ENCODE results near the gene SNAP91.
A peak's percentile ranks its signal among the peaks of the same experiment; 100 is the strongest.
"Not testable (repeated sequence)": the region's sequence is repeated elsewhere in the genome, so short reads cannot be mapped to it uniquely, and the experiment has no call there.

The SNAP91 gene

DNA sequence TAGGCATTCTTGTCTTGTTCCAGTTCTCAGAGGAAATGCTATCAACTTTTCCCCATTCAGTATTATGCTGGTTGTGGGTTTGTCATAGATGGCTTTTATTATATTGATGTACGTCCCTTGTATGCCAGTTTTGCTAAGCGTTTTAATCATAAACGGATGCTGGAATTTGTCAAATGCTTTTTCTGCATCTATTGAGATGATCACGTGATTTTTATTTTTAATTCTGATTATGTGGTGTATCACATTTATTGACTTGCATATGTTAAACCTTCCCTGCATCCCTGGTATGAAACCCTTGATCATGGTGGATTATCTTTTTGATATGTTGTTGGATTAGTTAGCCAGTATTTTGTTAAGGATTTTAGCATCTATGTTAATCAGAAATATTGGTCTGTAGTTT lies 79.0 kb downstream of the SNAP91 start:
- not testable (repeated sequence) for DNase-seq (ENCODE audit: low read depth, low spot score)

DNA sequence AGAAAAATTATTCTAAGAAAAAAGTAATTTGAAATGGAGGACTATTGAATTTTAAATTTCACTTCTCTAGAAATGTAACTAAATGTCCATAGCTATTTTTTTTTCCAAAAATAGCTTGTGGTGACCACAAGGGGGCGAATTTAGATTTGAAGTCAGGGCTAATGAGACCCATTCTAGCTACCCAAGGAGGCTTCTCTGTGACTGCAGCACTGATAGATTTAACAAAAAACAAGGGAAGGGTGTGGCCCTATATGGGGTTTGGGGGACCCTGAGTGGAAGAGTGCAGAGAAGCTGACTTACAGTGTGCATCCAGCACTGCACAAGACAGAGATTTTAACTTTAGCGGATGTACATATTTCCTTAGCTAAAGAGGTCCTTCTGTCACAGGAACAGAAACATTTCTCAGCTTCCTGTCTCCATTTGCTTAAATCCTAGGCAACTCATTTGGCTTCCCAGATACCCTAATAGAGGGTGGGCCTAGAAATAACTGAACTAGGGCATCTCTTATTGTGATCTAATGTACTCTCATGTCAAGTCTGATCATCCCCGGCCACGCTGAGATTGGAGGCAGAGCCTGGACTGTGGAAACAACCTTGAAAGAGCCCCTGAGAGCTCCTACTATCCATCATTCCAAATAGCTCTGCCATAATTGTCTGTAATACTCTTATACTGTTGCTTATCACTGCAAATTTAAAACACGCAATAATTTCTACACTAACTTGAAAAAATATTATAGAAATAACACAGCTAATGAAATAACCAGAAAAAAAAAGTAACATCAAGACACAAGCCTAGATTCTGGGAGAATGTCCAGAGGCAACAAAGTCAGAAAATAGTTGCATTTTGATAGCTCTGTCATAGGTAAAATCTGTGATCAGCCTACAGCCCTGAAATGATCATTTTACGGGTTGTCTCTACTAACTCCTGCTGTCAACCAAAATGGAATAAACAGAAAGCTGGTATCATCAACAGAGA lies 93.6 kb downstream of the SNAP91 start:
- no peak for DNase-seq (ENCODE audit: low read depth, low spot score)

DNA sequence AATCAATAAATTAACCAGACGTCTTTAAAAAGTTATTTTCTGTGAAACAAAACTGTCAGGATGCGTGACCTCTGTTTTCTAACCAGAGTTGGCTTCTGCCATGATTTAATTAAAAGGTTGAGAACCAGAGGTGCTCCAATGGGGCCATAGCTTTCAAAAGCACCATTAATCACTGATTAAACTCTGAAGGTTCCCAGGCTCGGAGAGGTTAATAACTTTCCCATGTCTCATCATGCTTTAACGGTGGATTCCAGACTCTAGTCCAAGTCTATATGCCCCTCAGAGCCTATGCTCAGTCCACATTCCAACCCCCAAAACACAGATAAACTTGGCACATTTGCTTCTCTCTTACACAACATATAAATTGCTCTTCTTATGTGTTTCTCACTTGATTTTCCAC lies 95.5 kb downstream of the SNAP91 start:
- no peak for DNase-seq (ENCODE audit: low read depth, low spot score)

DNA sequence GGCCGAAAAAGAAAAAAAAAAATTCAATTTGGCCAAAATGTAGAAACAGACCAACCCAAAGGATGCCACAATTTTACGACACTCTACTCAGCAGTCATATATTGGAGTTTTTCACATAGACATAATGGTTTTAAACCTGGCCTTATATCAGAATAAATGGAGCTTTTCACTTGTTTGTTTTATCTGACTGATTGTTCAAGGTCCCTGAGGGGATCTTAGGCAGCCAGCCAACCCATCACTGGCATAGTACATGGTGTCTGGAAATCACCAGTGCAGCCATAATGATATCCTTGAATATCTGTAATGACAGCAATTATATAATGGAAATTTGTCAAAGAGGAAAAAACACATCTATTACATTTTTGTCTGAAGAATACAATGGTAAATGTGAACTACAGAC lies 99.7 kb downstream of the SNAP91 start:
- no peak for DNase-seq (ENCODE audit: low read depth, low spot score)

DNA sequence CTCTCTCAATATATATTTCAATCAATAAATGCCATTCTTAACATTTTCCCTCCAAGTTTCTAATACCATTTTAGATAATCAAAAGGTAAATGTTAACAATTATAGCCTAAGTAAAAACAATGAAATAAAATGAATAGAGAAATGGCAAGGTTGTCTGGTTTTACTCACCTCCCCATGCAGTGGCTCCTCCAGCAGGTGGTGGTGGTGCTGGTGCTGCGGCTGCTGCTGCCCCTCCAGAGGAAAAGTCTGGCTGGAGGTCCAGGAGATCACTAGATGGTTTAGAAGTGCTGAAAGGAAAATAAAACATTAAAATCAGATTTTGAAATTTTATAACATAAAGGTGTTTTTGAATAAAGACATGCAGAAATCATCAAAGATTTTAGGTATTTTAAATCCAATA lies 103.4 kb downstream of the SNAP91 start:
- no peak for DNase-seq (ENCODE audit: low read depth, low spot score)

DNA sequence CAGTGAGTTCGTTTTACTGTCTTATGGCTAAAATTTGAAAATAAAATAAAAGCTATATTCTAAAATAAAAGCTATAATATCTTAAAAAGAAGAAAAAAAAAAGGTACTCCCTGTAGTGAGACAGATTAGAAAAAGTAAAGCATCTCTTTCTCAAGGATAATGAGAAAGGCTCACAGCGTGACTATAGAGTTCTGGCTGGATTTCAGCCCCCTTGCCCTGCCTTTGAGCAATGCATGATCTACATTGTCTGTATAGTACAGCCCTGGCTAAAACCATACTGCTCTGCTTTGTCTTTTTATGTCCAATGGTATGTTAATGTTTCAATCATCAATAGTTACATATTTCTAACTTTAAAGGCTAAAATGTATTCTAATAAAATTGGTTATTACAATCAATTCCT lies 105.3 kb downstream of the SNAP91 start:
- no peak for DNase-seq (ENCODE audit: low read depth, low spot score)

DNA sequence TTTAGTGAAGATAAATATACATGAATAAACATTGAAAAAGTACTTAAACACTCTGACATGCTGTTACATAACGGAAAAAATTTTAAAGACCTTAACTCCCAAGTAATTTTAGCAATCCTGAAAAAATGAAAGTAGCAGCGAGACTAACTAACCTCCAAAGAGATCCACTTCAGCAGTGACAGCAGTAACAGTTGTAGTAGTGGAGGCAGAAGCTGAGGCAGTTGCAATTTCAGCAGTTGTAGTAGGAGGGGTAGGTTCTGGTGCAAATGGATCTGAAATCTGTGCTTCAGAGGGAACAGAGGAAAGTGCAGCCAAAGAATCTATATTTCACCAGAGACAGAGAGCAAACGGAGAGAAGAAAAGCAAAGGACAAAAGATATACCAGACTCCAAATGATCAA lies 107.8 kb downstream of the SNAP91 start:
- no peak for DNase-seq (ENCODE audit: low read depth, low spot score)

DNA sequence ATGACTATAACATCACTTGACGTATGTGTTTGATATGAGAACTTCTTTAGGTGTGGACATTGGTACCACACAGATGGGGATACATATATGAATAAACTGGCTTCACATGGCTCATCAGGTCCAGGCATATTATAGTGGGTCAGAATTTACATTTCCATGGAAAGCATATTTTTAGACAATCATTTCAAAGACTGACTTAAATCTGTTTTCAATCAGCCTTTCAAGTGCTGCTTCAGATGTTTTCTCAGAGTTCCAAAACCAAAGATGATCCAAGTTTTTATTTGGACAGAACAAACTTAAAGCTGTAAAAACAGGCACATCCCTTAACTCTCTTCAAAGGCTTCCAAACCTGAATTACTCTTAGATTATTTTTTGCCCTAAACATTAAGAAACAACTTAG lies 108.4 kb downstream of the SNAP91 start:
- DNase-seq (ENCODE audit: low read depth, low spot score) = no peak

DNA sequence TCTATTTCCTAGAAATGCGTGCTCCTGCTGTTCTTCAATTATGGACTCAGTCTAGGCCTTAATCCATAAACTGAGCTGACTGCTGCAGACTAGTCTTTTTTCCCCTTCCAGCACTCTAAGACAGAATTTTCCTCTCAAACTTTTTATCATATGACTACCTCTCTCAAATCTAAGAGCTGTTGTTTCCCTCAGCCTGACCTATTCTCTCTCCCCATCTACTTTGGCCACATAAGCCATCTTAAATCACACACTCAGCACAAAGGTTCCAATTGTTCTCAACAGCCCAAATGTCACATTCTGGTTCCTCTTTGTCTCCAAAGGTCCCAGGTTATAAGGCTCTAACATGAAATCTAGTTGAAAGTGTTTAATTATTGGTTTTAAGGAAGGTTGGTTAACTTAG lies 111.4 kb downstream of the SNAP91 start:
- no peak for DNase-seq (ENCODE audit: low read depth, low spot score)

DNA sequence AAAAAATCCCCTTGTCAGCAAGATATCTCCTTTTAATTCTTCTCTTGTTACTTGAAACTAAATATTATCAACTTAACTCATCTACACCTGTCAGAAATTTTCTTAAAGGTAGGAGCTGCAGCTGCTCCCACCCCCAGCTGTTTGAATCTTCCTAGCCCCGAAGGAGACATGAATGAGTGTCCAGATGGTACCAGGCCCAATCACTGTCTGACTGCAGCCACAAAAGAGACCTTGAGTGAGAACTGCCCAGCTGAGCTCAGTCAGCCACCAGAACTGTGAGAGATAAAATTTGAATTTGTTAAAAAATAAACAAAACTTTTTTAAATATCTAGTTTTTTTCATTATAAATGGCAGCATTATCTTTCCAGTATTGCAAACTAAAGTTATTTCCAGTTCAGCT lies 111.8 kb downstream of the SNAP91 start:
- DNase-seq (ENCODE audit: low read depth, low spot score) = no peak

DNA sequence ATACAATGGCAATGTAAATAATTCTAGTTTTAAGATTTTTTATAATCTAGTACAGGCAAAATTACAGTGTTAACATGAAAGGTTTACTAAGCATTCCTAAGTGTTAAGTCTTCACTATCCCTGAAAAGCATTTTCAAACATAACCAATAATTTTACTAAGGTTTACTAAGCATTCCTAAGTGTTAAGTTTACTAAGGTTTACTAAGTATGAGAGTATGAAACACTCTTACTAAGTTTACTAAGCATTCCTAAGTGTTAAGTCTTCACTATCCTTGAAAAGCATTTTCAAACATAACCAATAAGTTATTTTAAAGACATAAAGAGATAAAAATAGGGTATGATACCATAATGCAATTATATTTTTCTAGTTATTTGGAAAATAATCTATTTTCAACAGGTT lies 114.0 kb downstream of the SNAP91 start:
- DNase-seq (ENCODE audit: low read depth, low spot score) = no peak

DNA sequence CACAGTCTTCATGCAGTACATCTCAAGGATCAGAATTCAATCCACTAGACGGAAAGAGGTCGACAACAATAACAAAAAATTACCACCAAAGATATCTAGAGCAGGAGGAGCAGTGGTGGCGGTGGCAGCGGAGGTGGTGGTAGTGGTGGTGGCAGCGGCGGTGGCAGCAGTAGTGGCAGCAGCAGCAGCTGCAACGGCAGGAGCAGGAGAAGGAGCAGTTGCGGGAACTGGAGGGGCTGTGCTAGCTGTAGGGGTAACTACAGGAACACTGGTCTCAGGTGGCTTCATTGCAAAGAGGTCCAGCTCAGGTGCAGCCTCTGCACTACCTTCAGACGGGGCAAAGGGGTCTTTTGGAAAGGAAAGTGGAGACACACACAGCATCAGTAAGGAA lies 115.5 kb downstream of the SNAP91 start:
- no peak for DNase-seq (ENCODE audit: low read depth, low spot score)

DNA sequence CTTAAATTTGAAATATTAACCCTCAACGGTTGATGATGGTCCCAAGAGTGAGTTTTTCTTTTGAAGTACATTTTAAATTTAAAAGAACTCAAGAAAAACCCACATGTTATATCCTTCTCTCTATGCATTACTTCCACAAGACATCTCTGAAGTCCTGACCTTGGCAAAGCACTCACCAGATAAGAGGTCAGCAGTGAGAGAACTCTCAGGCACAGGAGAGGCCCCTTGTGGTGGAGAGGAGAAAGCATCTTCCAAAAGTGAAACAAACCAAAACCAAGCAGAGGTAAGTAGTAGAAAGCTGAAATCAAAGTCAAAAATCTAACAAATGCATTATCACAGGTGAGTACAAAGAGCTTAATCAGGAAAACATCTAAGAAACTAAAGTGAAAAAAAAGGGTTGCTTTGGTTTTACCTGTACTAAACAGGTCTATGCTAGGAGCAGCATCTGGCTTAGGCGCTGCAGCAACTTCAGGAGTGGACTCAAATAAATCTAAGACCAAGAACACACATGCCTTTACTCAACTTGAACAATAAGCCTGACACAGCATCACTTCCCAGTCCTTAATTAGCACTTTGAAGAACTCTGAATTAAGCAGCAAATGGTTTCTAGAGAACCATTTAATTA lies 116.0 kb downstream of the SNAP91 start:
- peak; percentile 23 for DNase-seq (ENCODE audit: low read depth, low spot score)

DNA sequence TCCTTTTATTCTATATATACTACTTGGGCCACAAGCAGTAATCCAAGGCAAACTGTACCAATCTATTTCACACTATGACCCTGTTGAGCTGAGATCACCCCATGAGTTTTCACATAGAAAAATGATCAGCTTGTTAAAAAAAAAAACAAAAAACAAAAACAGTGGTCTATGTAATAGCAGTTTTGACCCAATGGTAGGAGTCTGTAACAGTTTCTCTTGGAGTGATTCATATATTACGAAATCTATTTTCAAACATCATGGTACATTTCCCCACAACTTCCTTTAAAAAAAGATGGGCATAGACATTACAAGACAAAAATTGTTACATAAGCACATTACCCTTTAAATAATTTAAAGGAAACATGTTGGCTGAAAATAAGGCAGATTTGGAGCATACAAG lies 118.5 kb downstream of the SNAP91 start:
- no peak for DNase-seq (ENCODE audit: low read depth, low spot score)

DNA sequence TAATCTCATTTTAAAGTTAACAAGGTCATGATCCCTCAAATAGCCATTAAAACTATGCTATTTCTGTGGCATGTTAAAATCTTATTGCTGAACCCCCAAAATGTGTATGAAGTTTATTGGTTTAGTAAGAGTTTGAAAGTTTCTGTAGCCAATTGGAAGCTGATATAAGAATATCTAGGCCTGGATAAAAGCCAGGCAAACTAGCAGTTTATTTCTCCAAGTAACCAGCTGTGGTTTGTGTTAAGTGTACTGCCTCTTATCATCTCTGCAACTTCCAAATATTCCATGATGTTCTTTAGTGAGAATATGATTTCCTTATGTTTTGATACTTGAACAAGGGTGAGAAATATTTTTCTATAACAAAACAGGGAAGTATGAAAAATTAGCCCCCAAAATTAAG lies 119.8 kb downstream of the SNAP91 start:
- no peak for DNase-seq (ENCODE audit: low read depth, low spot score)

DNA sequence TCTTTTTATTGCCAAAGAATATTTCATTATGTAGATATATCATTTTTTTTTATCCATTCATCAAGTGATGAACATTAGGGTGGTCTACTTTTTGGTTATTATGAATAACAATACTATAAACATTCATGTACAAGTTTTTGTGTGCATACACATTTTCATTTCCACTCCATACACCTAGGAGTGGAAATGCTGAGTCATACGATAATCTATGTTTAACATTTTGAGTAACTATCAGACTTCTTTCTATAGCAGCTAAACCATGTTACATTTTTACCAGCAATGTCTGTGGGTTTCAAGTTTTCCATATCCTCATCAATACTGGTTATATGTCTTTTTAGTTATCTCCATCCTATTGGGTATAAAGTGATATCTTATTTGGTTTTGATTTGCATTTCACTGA lies 130.8 kb downstream of the SNAP91 start:
- DNase-seq (ENCODE audit: low read depth, low spot score) = no peak

DNA sequence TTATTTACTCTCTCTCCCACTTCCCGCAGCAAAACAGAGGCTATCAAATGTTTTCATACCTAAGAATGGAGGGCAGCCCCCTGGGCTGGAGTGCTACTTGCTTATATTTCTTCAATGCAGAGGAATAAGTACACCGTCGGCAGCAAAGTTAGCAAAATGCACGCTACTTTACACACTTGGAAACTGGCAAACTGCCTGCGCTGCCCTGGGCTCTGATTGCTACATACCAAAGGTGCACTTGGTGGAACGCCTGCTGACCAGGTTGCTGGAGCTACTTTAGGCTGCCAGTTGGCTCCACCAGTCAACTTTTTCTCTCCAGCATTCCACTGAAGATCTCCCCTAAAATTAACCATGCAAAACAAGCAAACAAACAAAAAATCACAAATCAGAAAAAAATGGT lies 134.1 kb downstream of the SNAP91 start:
- DNase-seq (ENCODE audit: low read depth, low spot score) = no peak

DNA sequence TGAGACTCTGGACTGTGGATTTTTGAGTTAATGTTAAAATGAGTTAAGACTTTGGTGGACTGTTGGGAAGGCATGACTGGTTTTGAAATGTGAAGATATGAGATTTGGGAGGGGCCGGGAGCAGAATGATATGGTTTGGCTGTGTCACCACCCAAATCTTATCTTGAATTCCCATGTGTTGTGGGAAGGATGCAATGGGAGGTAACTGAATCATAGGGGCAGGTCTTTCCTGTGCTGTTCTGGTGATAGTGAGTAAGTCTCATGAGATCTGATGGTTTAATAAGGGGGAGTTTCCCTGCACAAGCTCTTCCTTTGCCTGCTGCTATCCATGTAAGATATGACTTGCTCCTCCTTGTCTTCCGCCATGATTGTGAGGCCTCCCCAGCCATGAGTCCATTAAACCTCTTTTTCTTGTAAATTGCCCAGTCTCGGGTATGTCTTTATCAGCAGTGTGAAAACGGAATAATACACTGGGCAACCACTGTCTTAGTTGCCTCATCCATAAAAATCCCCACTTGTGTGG lies 137.2 kb downstream of the SNAP91 start:
- not testable (repeated sequence) for DNase-seq (ENCODE audit: low read depth, low spot score)

DNA sequence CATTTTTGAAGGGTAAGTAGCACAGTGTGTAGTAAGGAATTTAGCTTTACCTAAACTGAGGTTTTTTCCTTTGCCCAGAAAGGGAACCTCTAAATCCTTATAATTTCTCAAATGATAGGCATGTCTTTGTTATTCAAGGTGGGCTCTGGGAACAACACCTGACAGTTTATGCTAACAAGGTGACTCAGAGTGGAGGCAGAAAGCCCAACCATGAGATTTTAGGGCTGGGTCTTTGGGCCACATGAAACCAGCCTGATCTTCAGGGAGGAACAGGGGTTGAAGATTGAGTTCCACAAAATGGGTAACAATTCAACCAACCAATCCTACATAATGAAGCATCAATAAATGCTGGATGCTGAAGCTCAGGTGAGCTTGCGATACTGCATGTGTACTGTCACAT lies 149.9 kb downstream of the SNAP91 start:
- no peak for DNase-seq (ENCODE audit: low read depth, low spot score)

DNA sequence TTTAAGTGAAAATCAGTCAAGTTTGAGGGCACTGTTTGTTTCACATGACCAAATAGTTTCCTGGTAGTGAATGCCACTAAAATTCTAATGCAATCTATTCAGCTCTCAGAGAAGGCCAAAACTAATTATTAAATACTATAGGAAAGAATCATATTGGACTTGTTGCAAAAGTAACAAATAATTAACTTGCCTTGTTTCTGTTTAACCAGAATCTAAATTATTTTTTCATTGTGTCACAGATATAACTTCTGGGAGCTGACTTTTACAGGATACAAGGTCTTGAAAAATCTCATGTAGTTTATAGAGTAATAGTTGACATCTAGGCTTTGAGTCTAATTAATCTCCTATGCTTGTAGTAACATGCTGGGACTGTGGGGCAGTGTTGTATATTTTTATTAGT lies 152.0 kb downstream of the SNAP91 start:
- DNase-seq (ENCODE audit: low read depth, low spot score) = no peak

DNA sequence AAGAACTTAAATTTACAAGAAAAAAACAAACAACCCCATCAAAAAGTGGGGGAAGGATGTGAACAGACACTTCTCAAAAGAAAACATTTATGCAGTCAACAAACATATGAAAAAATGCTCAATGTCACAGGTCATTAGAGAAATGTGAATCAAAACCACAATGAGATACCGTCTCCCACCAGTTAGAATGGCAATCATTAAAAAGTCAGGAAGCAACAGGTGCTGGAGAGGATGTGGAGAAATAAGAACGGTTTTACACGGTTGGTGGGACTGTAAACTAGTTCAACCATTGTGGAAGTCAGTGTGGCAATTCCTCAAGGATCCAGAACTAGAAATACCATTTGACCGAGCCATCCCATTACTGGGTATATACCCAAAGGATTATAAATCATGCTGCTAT lies 157.2 kb downstream of the SNAP91 start:
- not testable (repeated sequence) for DNase-seq (ENCODE audit: low read depth, low spot score)

DNA sequence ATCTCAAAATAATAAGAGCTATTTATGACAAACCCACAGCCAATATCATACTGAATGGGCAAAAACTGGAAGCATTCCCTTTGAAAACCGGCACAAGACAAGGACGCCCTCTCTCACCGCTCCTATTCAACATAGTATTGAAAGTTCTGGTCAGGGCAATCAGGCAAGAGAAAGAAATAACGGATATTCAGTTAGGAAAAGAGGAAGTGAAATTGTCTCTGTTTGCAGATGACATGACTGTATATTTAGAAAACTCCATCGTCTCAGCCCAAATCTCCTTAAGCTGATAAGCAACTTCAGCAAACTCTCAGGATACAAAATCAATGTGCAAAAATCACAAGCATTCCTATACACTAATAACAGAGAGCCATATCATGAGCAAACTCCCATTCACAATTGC lies 158.4 kb downstream of the SNAP91 start:
- not testable (repeated sequence) for DNase-seq (ENCODE audit: low read depth, low spot score)

DNA sequence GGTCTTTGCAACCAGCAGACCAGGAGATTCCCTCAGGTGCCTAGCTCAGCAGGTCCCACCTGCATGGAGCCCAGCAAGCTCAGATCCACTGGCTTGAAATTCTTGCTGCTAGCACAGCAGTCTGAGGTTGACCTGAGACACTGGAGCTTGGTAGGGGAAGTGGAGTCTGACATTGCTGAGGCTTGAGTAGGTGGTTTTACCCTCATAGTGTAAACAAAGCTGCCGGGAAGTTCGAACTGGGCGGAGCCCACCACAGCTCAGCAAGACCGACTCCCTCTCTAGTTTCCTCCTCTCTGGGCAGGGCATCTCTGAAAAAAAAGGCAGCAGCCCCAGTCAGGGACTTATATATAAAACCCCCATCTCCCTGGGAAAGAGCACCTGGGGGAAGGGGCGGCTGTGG lies 162.3 kb downstream of the SNAP91 start:
- no peak for DNase-seq (ENCODE audit: low read depth, low spot score)

Data from iPS DF 19.7 (cell line).